Ammon's horn (tissue), 1 donor: ENCODE data around the gene MLLT10.

ENCODE experiments used
- DNase-seq: peaks from one replicate; pipeline ENCODE4 v3.0.0-alpha.2; 2016; ENCODE audit warnings: low spot score

Gene MLLT10

GRCh38 chr10:21740989-21741388, 207.0 kb downstream of the MLLT10 start:
- no peak for DNase-seq

- DNase-seq: no peak
Observed at GRCh38 chr10:21742740-21743412, 208.8 kb downstream of the MLLT10 start.

- DNase-seq: no peak
Observed at GRCh38 chr10:21744223-21744622, 210.2 kb downstream of the MLLT10 start.

DNA sequence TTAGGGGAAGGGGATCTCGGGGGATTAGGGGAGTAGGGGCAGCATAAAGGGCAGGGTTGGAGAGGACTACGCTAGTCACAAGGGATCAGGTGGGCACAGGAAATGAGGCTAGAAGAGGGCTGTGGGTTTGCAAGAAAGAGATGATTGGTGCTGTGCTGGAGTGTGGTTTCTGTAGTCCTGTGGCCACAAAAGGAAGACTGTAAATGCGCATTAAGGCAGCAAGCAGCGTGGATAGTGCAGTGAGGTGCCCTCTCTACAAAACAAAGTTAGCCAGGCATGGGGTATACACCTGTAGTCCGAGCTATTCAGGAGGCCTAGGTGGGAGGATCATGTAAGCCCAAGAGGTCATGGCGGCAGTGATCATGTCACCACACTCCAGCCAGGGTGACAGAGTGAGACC, 212.1 kb downstream of the MLLT10 start:
- DNase-seq: no peak

DNA sequence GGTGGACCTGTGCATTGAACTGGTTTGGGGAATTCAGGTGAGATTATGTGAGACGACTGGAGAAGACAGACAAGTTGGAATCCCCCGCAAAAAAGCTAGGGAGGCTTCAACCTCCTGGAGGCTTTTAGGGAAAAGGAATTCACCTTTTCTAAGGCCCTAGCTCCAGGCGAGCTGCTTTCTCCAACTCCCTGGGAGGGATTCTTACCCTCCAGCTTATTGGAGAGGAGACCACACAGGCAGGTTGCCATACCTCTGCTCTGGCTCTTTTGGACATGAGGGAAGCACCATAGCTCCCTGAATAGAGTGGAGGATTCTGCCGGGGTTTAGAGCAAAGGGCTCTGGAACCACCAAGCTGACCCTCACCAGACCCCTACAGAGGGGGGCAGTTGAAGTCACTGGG, 213.8 kb downstream of the MLLT10 start:
- DNase-seq: no peak

GRCh38 chr10:21749788-21750187, 215.8 kb downstream of the MLLT10 start:
- DNase-seq: no peak

- no peak for DNase-seq
Observed at GRCh38 chr10:21750424-21750823, 216.4 kb downstream of the MLLT10 start.

GRCh38 chr10:21751341-21752310, 217.6 kb downstream of the MLLT10 start:
- no peak for DNase-seq

DNA sequence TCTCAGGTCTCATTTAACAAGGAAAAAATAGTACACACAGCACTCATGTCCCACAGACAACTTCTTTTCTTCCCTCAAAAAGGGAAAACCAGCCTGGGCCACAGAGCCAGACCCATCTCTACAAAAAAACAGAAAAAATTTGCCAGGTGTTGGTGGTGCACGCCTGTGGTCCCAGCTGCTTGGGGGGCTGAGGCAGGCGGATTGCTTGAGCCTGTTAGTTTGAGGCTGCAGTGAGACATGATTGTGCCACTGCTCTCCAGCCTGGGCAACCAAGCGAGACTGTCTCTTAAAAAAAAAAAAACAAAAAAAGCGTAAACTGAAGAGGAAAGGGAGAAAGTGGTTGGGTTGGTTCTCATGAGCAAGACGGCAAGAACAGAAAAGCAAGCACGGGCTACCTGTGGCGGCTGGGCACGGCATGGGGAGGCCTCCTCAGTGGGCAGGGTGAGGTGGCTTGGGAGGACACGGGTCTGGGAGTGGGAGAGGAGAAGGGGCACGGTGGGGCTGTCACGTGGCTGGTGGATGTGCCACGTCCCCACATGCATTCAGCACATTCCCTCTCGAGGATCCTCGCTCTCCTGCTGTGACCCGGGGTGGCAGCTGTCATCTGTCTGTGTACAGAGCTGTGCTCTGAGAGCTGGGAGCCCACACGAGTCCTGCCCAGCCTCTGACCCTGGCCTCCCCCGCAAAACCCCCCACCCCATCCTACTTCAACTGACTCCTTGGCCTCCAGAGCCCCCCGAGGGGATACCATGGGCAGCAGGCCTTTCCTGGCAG, 219.7 kb downstream of the MLLT10 start:
- no peak for DNase-seq

DNA sequence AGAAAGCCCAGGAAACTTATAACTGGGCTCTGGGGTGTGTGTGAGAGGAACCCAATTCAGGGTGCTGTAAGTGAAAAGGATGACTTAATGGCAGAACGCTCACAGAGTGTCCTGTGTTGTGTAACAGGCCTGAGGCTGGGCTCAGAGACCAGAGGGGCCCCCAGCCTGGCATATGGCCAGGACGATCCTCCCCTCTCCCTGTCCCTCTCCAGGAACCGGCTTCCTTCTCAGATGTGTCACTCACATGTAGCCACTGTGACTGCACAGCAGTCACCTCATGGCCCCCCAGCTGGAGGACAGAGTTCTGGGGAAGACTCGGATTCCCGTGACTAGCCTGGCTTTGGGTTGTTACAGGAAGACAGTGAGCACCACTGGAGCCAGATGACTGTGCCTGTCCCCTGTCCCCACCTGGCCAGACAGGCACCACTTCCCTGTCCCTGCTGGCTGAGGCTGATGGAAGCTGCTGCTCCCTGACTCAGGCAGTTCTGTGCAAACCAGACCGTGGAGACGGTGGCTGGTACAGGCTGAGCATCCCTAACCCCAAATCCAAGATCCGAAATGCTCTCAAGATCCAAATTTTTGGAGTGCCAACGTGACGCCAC, 220.5 kb downstream of the MLLT10 start:
- no peak for DNase-seq

DNA sequence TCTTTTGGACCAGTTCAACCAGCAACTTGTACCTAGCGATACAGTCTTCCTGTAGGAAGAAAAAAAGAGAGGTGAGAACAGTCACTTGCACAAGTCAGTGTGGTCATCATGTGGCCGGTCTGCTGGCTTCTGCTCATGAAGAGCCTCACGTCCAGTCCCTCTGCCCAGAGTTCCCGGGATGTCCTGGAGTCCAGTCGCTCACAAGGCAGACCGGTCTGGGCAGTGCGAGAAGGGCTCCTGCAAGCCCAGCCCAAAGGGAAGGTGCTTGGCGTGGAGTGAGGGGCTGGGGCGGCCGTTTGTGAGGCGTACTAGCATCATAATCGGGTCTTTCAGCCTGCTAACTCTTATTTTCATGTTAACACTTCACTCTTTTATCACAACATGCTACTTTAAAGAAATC, 222.7 kb downstream of the MLLT10 start:
- no peak for DNase-seq

- DNase-seq: no peak
Observed at GRCh38 chr10:21757185-21757901, 223.3 kb downstream of the MLLT10 start.

DNA sequence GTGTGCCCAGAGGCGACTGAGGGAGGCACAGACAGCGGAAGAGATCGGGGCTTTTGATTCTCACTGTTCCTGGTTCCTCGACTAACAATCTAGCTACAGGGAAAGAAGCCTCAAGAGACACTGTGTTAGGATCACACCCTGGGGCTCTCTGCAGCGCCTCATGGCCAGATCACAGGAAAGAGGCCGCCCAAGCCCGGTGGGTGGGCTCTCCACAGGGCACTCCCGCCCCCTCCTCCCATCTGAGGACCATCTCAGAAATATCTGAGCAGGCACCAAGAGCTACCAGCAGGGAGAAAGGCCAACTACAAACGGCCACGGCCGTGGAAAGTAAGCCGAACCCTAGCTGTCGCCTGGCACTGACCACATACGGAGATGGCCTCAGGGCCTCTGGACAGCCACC, 224.2 kb downstream of the MLLT10 start:
- no peak for DNase-seq

- DNase-seq: no peak
Observed at GRCh38 chr10:21758696-21759095, 224.7 kb downstream of the MLLT10 start.

- DNase-seq: no peak
Observed at GRCh38 chr10:21759232-21759631, 225.2 kb downstream of the MLLT10 start.

- DNase-seq: no peak
Observed at GRCh38 chr10:21760332-21760731, 226.3 kb downstream of the MLLT10 start.

DNA sequence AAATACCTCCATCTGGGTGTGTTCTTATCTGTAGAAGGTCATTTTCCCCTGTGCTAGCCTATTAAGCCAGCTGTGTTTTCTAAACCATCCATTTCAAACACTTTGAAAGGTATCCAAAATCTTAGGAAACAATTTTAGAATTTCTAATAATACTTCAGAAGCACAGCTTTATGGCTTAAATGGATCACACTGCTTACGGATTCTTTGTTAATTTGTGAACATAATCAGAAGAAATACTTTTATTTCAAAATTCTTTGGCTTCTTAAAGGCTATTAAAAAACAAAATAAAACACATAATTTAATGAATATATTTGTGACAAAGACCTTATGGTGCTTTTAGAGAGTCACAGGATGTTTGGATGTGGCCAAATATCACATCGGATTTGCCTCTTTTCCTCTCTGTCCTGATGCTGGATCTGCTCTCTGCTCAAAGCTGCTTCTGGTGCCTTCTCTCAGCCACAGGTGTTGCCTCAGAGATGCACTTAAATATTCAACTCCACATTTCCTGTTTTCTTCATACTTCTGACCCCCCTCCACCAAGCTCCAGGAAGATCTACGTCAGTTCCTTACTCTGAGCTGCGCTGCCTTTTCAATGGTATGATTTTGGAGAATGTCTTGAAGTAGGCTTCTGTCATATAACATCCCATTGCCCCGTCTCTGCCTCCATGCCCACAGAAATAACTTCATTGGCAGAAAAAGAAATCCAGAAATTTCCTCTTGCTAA, 230.6 kb downstream of the MLLT10 start:
- DNase-seq: no peak

DNA sequence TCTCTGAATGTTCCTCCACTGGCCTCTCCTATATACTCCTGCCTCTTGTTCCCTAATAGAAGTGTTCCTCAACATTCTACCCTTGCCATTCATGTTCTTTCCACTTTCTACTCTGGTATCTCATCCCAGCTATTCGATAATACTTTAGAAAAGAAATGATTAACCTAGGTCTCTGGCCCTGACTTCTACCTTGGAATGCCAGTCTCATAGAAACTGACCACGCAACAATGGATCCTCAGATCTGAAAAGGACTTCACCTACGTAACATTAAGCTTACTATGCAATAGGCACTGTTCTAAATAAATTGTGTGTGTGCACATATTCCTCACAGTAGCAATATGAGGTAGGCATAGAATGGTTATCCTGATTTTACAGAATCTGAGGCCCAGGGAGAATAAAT, 235.0 kb downstream of the MLLT10 start:
- no peak for DNase-seq

DNA sequence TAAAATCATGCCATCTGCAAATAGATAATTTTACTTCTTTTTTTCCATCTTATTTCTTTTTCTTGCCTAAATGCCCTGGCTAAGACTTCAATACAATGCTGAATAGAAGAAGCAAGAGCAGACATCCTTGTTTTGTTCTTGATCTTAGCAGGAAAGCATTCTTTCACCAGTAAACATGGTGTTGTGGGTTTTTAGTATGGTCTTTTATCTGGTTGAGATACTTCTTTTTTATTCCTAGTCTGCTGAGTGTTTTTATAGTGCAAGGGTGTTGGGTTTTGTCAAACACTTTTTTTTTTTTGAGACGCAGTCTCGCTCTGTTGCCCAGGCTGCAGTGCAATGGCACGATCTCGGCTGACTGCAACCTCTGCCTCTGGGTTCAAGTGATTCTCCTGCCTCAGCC, 237.2 kb downstream of the MLLT10 start:
- DNase-seq: no peak

GRCh38 chr10:21776883-21777282, 242.9 kb downstream of the MLLT10 start:
- no peak for DNase-seq

- no peak for DNase-seq
Observed at GRCh38 chr10:21791276-21791675, 257.2 kb downstream of the MLLT10 start.
